HCT116 (cell line): ENCODE measurements around the gene CDCP2. TPM values are rescaled to one million over a fixed set of nuclear protein-coding genes. Genes with fewer than 3 reads are reported as not detected.

Source experiments
- ATAC-seq: fragments of 200-7000 bp; cut with Tn5 transposase; 2 replicates; pipeline ENCODE4 v1.9.1; 2020; ENCODE audit warnings: mild to moderate bottlenecking, moderate library complexity
- BruUV-seq: library from RNA; stranded (reverse); fragments of 400-500 nt; replicated peaks from 2 replicates; lab custom pipeline; 2021; lab: Mats Ljungman, UMichigan
- CTCF ChIA-PET: fragments of 300-600 bp; sonication (Branson Sonifier 250); formaldehyde crosslinking; loops from one replicate; lab custom pipeline; 2021; ENCODE audit warnings: antibody characterized with exemption; lab: Charles Lee
- POLR2A ChIA-PET: fragments of 300-600, 350-600 bp; sonication (Branson Sonifier 250); formaldehyde crosslinking; loops from one replicate; lab custom pipeline; 2021; ENCODE audit warnings: antibody characterized with exemption; lab: Charles Lee
- RAD21 ChIA-PET, 2 experiments: fragments of 300-600 bp; sonication (Branson Sonifier 250); formaldehyde crosslinking; loops; one replicate each; lab custom pipeline; 2023; ENCODE audit warnings: low total read pairs in 2 of 2; ENCODE audit not compliant: uncharacterized antibody in 2 of 2, unreplicated experiment in 2 of 2, low non-redundant PET in 1 of 2; lab: Charles Lee
- DNase-seq: peaks from one replicate; pipeline ENCODE4 v3.0.0-alpha.2; 2010; ENCODE audit warnings: low read depth, low spot score
- H2AFZ ChIP-seq: fragments of 200-600 bp; shearing (Covaris generic), sonication (generic); 2 replicates; pipeline ENCODE4 v1.6.1; 2017; ENCODE audit warnings: low read depth, mixed run types, mixed read lengths, antibody characterized with exemption, low read length; ENCODE audit not compliant: poor library complexity, severe bottlenecking
- H3K27ac ChIP-seq: 2 replicates; pipeline ENCODE4 v1.5.1; 2012; ENCODE audit warnings: low read depth, low read length
- H3K27me3 ChIP-seq: fragments of 200-600 bp; sonication (generic); 2 replicates; pipeline ENCODE4 v1.6.1; 2016; ENCODE audit warnings: mixed run types, low read length, mixed read lengths; ENCODE audit not compliant: insufficient read depth
- H3K36me3 ChIP-seq, 2 experiments: fragments of 200-500 bp in 1 of 2; fragments of 200-600 bp in 1 of 2; sonication (Bioruptor generic) in 1 of 2; sonication (generic) in 1 of 2; 2 replicates each; pipeline versions ENCODE4 v1.5.1 to v1.6.1; 2014 to 2016; ENCODE audit warnings: low read length in 2 of 2, inconsistent platforms in 1 of 2, mixed read lengths in 1 of 2, mixed run types in 1 of 2; ENCODE audit not compliant: insufficient read depth in 2 of 2, control insufficient read depth in 1 of 2
- H3K4me1 ChIP-seq, 2 experiments: fragments of 200-600 bp in 1 of 2; sonication (generic) in 1 of 2; 2 replicates each; pipeline versions ENCODE4 v1.5.1 to v1.6.1; 2012 to 2017; ENCODE audit warnings: low read length in 2 of 2, inconsistent platforms in 1 of 2, mild to moderate bottlenecking in 1 of 2, mixed read lengths in 1 of 2, mixed run types in 1 of 2, moderate library complexity in 1 of 2; ENCODE audit not compliant: insufficient read depth in 2 of 2, control insufficient read depth in 1 of 2
- H3K4me2 ChIP-seq: fragments of 200-600 bp; sonication (generic); 2 replicates; pipeline ENCODE4 v1.6.1; 2017; ENCODE audit warnings: mixed run types, low read length, mixed read lengths
- H3K4me3 ChIP-seq, 2 experiments: fragments of 200-600 bp in 1 of 2; sonication (generic) in 1 of 2; replicated peaks in 1 of 2; 2 replicates each; pipeline ENCODE4 v1.5.1; 2011 to 2016; ENCODE audit warnings: low read length in 2 of 2, control low read depth in 1 of 2, low read depth in 1 of 2, mild to moderate bottlenecking in 1 of 2, mixed read lengths in 1 of 2, mixed run types in 1 of 2
- H3K79me2 ChIP-seq: fragments of 200-600 bp; sonication (generic); 2 replicates; pipeline ENCODE4 v1.6.1; 2017; ENCODE audit warnings: mild to moderate bottlenecking, mixed run types, low read length, moderate library complexity, mixed read lengths; ENCODE audit not compliant: insufficient read depth
- H3K9ac ChIP-seq: fragments of 200-600 bp; sonication (generic); 2 replicates; pipeline ENCODE4 v1.6.1; 2016; ENCODE audit warnings: low read length, mixed read lengths
- H3K9me2 ChIP-seq: fragments of 200-600 bp; sonication (generic), shearing (Covaris generic); 2 replicates; pipeline ENCODE4 v1.6.1; 2017; ENCODE audit warnings: mixed run types, mild to moderate bottlenecking, moderate library complexity; ENCODE audit not compliant: insufficient read depth
- H3K9me3 ChIP-seq, 2 experiments: fragments of 200-500 bp in 1 of 2; fragments of 200-600 bp in 1 of 2; sonication (Bioruptor generic) in 1 of 2; sonication (generic) in 1 of 2; 2 replicates each; pipeline ENCODE4 v1.6.1; 2014 to 2017; ENCODE audit warnings: low read length in 2 of 2, mixed read lengths in 2 of 2, inconsistent platforms in 1 of 2, low read depth in 1 of 2, mild to moderate bottlenecking in 1 of 2, mixed run types in 1 of 2, moderate library complexity in 1 of 2; ENCODE audit not compliant: control insufficient read depth in 1 of 2, insufficient read depth in 1 of 2
- H4K20me1 ChIP-seq: fragments of 200-600 bp; sonication (generic), shearing (Covaris generic); 2 replicates; pipeline ENCODE4 v1.6.1; 2017; ENCODE audit warnings: mixed run types, mild to moderate bottlenecking, moderate library complexity; ENCODE audit not compliant: insufficient read depth
- CEBPB ChIP-seq: IDR thresholded peaks from 2 replicates; pipeline ENCODE4 v1.6.1; 2012; ENCODE audit warnings: low read depth
- ELF1 ChIP-seq: IDR thresholded peaks from 2 replicates; pipeline ENCODE4 v1.6.1; 2012; ENCODE audit warnings: low read depth, borderline replicate concordance
- POLR2A ChIP-seq: IDR thresholded peaks from 2 replicates; pipeline ENCODE4 v1.7.0; 2011; ENCODE audit warnings: borderline replicate concordance; ENCODE audit not compliant: insufficient read depth, insufficient read length; ENCODE audit errors: extremely low read depth
- RAD21 ChIP-seq: IDR thresholded peaks from 2 replicates; pipeline ENCODE4 v1.6.1; 2012; ENCODE audit warnings: low read depth, mild to moderate bottlenecking
- YY1 ChIP-seq: IDR thresholded peaks from 2 replicates; pipeline ENCODE4 v1.6.1; 2011; ENCODE audit warnings: low read length, low read depth, moderate library complexity, mild to moderate bottlenecking; ENCODE audit not compliant: insufficient replicate concordance; ENCODE audit errors: extremely low read depth
- ZNF274 ChIP-seq: fragments of 200-500 bp; sonication (Bioruptor generic); IDR thresholded peaks from 2 replicates; pipeline ENCODE4 v1.6.1; 2014; ENCODE audit warnings: mild to moderate bottlenecking, low read depth, low read length, inconsistent platforms
- intact Hi-C: fragments of 100-400 bp; cut with micrococcal nuclease; formaldehyde crosslinking; loops from 2 replicates; pipeline ENCODE4 v1.10.0; 2022
- total RNA-seq: library from RNA; stranded (reverse); gene quantifications from one replicate; pipeline ENCODE4 v1.2.1, GENCODE V29; 2021; ENCODE audit not compliant: unreplicated experiment
- TF ChIP-seq, protein P1 (sequence below), 3 experiments: fragments of 200-600 bp in 1 of 3; sonication (generic) in 1 of 3; IDR thresholded peaks in 2 of 3; conservative IDR thresholded peaks in 1 of 3; 2 replicates each; pipeline ENCODE4 v1.5.1; 2012 to 2017; ENCODE audit warnings: low read depth in 2 of 3, low read length in 2 of 3, antibody characterized with exemption in 1 of 3, borderline replicate concordance in 1 of 3, control low read depth in 1 of 3, mild to moderate bottlenecking in 1 of 3, mixed read lengths in 1 of 3, mixed run types in 1 of 3, moderate library complexity in 1 of 3; ENCODE audit not compliant: insufficient read depth in 1 of 3
- TF ChIP-seq, protein P2 (sequence below): IDR thresholded peaks from 2 replicates; pipeline ENCODE4 v1.6.1; 2012

CDCP2 gene
- total RNA-seq, 1 experiment from 2014 or later: 0.22 TPM

DNA sequence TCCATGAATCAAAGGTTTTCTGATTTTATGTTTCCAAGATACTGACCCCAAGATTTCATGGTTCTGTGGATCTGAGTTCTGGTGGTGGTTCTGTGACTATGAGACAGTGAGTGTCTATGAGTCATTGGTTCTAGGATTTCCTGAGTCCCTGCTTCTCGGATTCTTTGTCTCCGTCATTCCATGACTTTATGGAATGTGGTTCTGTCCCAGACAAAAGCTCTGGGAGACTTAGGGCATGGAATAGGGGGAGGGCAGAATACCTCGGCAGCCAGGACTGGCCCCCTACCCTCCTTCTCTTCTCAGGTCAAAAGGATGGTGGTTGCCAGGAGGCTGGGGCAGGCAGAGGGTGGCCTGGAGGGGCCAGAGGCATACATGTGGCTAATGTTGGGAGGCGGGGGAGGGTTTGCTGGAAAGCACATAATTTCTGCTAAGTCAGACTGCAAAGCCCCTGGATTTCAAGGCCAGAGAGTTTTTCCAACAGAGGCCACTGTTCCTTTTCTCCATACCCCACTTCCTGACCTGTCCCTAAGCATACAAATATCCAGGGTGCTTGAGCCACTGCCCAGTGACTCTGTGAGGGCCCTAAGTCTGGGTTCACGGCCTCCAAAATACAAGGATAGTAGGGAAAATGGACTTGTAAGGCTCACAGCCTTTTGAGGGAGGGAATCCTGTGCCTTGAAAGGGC, 17.2 kb downstream of the CDCP2 start:
- H4K20me1 ChIP-seq: no peaks in the 10 kb centered on the region
- H2AFZ ChIP-seq: no peak overlapping the region
- ChIA-PET RAD21 (no interaction called here), POLR2A (no interaction called here), CTCF (no interaction called here)
- no peak overlapping the region for H3K27ac ChIP-seq
- no peaks in the 10 kb centered on the region for H3K9me2 ChIP-seq
- H3K36me3 ChIP-seq: no peaks in the 10 kb centered on the region
- no peaks in the 10 kb centered on the region for H3K9me3 ChIP-seq
- no peak overlapping the region for H3K4me3 ChIP-seq
- ATAC-seq (no peak), DNase-seq (no peak)
- H3K79me2 ChIP-seq: no peaks in the 10 kb centered on the region
- no peak overlapping the region for H3K9ac ChIP-seq
- H3K4me1 ChIP-seq: no peaks in the 10 kb centered on the region; a peak in 1 of 4 replicates
- H3K27me3 ChIP-seq: no peaks in the 10 kb centered on the region
- BruUV-seq: no TSS peak
- no peak overlapping the region for H3K4me2 ChIP-seq
- TF ChIP-seq ZNF274: no peak
- TF ChIP-seq RAD21: no peak
- no peak for TF ChIP-seq POLR2A
- TF ChIP-seq, protein P1, sequence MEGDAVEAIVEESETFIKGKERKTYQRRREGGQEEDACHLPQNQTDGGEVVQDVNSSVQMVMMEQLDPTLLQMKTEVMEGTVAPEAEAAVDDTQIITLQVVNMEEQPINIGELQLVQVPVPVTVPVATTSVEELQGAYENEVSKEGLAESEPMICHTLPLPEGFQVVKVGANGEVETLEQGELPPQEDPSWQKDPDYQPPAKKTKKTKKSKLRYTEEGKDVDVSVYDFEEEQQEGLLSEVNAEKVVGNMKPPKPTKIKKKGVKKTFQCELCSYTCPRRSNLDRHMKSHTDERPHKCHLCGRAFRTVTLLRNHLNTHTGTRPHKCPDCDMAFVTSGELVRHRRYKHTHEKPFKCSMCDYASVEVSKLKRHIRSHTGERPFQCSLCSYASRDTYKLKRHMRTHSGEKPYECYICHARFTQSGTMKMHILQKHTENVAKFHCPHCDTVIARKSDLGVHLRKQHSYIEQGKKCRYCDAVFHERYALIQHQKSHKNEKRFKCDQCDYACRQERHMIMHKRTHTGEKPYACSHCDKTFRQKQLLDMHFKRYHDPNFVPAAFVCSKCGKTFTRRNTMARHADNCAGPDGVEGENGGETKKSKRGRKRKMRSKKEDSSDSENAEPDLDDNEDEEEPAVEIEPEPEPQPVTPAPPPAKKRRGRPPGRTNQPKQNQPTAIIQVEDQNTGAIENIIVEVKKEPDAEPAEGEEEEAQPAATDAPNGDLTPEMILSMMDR (IDR thresholded peaks at IDR 0.05 in 2 of 3, conservative IDR thresholded peaks at IDR 0.05 in 1 of 3; ENCODE audit: borderline replicate concordance in 1 of 3, insufficient read depth in 1 of 3, low read depth in 2 of 3, low read length in 2 of 3): no peak
- TF ChIP-seq YY1: no peak
- TF ChIP-seq, protein P2, sequence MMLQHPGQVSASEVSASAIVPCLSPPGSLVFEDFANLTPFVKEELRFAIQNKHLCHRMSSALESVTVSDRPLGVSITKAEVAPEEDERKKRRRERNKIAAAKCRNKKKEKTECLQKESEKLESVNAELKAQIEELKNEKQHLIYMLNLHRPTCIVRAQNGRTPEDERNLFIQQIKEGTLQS: no peak
- TF ChIP-seq ELF1: no peak
- TF ChIP-seq CEBPB: no peak
- intact Hi-C loops: no loop called here
